ENCODE data around the gene DLGAP5.

DLGAP5 gene

DNA sequence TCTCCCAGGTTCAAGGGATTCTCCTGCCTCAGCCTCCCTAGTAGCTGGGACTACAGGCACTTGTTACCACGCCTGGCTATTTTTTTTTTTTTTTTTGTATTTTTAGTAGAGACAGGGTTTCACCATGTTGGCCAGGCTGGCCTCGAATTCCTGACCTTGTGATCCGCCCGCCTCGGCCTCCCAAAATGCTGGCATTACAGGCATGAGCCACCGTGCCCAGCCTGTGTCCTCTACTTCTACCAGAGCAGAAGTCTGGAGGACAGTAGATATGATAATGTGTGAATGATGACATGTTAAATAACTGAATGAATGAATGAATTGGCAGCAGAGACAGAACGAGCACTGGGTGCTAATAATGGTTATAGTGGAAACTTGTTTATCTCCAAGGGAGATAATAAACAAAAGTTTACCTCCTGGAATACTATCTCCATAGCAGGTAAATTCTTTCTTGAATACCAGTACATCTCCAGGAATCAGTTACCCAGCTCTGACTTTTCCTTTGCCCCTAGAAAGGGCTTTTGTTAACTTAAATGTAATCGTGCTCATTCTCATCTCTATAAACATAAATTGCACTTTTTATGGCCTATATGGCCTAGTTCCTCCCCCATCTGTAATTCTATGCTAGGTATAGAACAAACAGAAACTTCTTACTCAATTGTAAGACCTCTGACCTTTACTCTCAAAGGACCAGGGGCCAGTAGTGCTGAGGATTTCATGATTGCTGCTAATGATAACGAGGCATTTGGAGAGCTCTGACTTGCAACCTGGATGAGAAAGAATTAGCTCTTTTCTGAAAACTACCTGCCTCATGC, 69.6 kb downstream of the DLGAP5 start:
- Histone ChIP-seq H3K27ac (ENCODE audit: low read depth, low read length) (no peak overlapping the region), H3K4me1 (ENCODE audit: control insufficient read depth, low read length) (no peaks in the 10 kb centered on the region), H4K20me1 (ENCODE audit: control insufficient read depth, insufficient read depth, low read depth, low read length) (no peaks in the 10 kb centered on the region), H3K36me3 (ENCODE audit: control insufficient read depth, low read length) (no peaks in the 10 kb centered on the region), H3K4me3 (ENCODE audit: low read length) (no peak overlapping the region), H3F3A (ENCODE audit: control insufficient read depth, insufficient read depth) (no peaks in the 10 kb centered on the region), H3K9me2 (replicated peaks; ENCODE audit: control insufficient read depth, low read length) (no peaks in the 10 kb centered on the region), H3K27me3 (ENCODE audit: control insufficient read depth, low read length) (peaks cover 19% of the 10 kb centered on the region), H3K9me3 (ENCODE audit: control insufficient read depth, insufficient read depth, low read length) (no peaks in the 10 kb centered on the region), H3K4me2 (ENCODE audit: low read length) (no peak overlapping the region), H3K79me2 (ENCODE audit: control insufficient read depth, low read length) (no peaks in the 10 kb centered on the region)
- TF ChIP-seq EZH2phosphoT487 (IDR thresholded peaks at IDR 0.05; ENCODE audit: borderline replicate concordance, low read length): no peak
- TF ChIP-seq, protein P1, sequence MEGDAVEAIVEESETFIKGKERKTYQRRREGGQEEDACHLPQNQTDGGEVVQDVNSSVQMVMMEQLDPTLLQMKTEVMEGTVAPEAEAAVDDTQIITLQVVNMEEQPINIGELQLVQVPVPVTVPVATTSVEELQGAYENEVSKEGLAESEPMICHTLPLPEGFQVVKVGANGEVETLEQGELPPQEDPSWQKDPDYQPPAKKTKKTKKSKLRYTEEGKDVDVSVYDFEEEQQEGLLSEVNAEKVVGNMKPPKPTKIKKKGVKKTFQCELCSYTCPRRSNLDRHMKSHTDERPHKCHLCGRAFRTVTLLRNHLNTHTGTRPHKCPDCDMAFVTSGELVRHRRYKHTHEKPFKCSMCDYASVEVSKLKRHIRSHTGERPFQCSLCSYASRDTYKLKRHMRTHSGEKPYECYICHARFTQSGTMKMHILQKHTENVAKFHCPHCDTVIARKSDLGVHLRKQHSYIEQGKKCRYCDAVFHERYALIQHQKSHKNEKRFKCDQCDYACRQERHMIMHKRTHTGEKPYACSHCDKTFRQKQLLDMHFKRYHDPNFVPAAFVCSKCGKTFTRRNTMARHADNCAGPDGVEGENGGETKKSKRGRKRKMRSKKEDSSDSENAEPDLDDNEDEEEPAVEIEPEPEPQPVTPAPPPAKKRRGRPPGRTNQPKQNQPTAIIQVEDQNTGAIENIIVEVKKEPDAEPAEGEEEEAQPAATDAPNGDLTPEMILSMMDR (IDR thresholded peaks at IDR 0.05; ENCODE audit: low read depth, low read length, poor library complexity, severe bottlenecking): no peak

DNA sequence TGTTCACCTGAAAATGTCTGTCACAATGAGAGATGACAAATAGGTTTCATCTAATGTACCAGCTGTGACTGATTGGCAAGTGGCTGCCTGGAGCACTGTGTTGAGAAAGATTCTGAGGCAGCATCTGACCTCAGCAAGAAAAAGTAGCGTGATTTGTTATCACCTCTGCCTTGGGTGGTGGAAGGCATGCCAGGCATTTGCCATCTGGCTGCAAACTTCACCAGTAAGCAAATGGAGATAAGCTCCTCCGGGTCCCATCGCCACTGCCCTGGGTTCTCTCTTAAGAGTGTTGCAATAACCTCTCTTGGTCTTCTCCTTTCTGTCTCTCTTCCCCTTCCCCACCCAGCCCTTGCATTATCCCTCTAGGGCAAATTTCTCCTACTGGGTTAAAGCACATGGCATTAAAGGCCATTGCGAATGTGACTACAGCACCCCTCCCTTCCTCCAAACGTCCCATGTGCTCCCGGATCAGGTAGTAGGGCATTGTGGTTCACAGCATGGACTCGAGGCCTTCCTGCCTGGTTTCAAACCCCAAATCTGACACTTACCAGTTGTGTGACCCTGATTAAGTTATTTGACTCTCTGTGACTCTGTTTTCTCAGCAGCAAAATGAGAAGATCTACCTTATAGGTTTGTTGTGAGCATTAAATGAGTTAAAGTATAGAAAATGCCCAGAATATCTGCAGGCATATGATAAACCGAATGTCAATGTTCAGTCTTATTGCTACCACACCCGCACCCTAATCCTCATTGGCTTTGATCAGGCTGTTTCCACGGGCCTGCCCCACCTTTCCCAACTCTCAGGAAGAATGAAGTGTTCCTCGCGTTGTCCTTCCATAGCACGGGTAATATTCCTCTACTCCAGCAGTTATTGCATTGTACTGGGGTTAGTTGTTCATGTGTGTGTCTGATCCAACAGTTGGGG, 70.6 kb downstream of the DLGAP5 start:
- Histone ChIP-seq H3K27me3 (ENCODE audit: control insufficient read depth, low read length) (peaks cover 11% of the 10 kb centered on the region), H3K4me1 (ENCODE audit: control insufficient read depth, low read length) (no peaks in the 10 kb centered on the region), H3K27ac (ENCODE audit: low read depth, low read length) (no peak overlapping the region), H3K36me3 (ENCODE audit: control insufficient read depth, low read length) (no peaks in the 10 kb centered on the region), H3K9me2 (replicated peaks; ENCODE audit: control insufficient read depth, low read length) (no peaks in the 10 kb centered on the region), H3K4me2 (ENCODE audit: low read length) (no peak overlapping the region), H3K4me3 (ENCODE audit: low read length) (no peak overlapping the region), H3K9me3 (ENCODE audit: control insufficient read depth, insufficient read depth, low read length) (no peaks in the 10 kb centered on the region), H4K20me1 (ENCODE audit: control insufficient read depth, insufficient read depth, low read depth, low read length) (no peaks in the 10 kb centered on the region), H3K79me2 (ENCODE audit: control insufficient read depth, low read length) (no peaks in the 10 kb centered on the region), H3F3A (ENCODE audit: control insufficient read depth, insufficient read depth) (no peaks in the 10 kb centered on the region)
- no peak for TF ChIP-seq EZH2phosphoT487 (IDR thresholded peaks at IDR 0.05; ENCODE audit: borderline replicate concordance, low read length)
- TF ChIP-seq, protein P1 (IDR thresholded peaks at IDR 0.05; ENCODE audit: low read depth, low read length, poor library complexity, severe bottlenecking): no peak

- Histone ChIP-seq H4K20me1 (ENCODE audit: control insufficient read depth, insufficient read depth, low read depth, low read length) (no peaks in the 10 kb centered on the region), H3K79me2 (ENCODE audit: control insufficient read depth, low read length) (no peaks in the 10 kb centered on the region), H3K9me3 (ENCODE audit: control insufficient read depth, insufficient read depth, low read length) (no peaks in the 10 kb centered on the region), H3K4me1 (ENCODE audit: control insufficient read depth, low read length) (no peaks in the 10 kb centered on the region), H3K27ac (ENCODE audit: low read depth, low read length) (no peak overlapping the region), H3K4me2 (ENCODE audit: low read length) (no peak overlapping the region), H3F3A (ENCODE audit: control insufficient read depth, insufficient read depth) (no peaks in the 10 kb centered on the region), H3K36me3 (ENCODE audit: control insufficient read depth, low read length) (no peaks in the 10 kb centered on the region), H3K27me3 (ENCODE audit: control insufficient read depth, low read length) (peaks cover 7% of the 10 kb centered on the region), H3K9me2 (replicated peaks; ENCODE audit: control insufficient read depth, low read length) (no peaks in the 10 kb centered on the region), H3K4me3 (ENCODE audit: low read length) (no peak overlapping the region)
- TF ChIP-seq, protein P1 (IDR thresholded peaks at IDR 0.05; ENCODE audit: low read depth, low read length, poor library complexity, severe bottlenecking): no peak
- TF ChIP-seq EZH2phosphoT487 (IDR thresholded peaks at IDR 0.05; ENCODE audit: borderline replicate concordance, low read length): no peak
Measured at GRCh38 chr14:55118761-55119160, 72.6 kb downstream of the DLGAP5 start.
